Spinal cord (tissue), 10 donors: ENCODE results near the gene SRPRB. TPM values are rescaled to one million over a fixed set of nuclear protein-coding genes. Genes with fewer than 3 reads are reported as not detected.

ENCODE experiments used
- DNase-seq, 6 donors: peaks; one replicate each; pipeline versions ENCODE4 v3.0.0 to v3.0.0-alpha.2; 2013 to 2015; ENCODE audit warnings: low spot score in 6 of 6, low read depth in 4 of 6
- H3K27ac ChIP-seq: one replicate; pipeline ENCODE4 v1.5.1; 2013; ENCODE audit warnings: low read depth, low read length, control low read depth
- H3K27me3 ChIP-seq: one replicate; pipeline ENCODE4 v1.6.1; 2013; ENCODE audit warnings: low read length; ENCODE audit not compliant: control insufficient read depth, insufficient read depth
- H3K36me3 ChIP-seq: one replicate; pipeline ENCODE4 v1.6.1; 2013; ENCODE audit warnings: low read length; ENCODE audit not compliant: control insufficient read depth, insufficient read depth
- H3K4me1 ChIP-seq: one replicate; pipeline ENCODE4 v1.6.1; 2013; ENCODE audit warnings: low read length; ENCODE audit not compliant: control insufficient read depth, insufficient read depth
- H3K4me3 ChIP-seq: one replicate; pipeline ENCODE4 v1.5.1; 2013; ENCODE audit warnings: low read depth, low read length, control low read depth
- H3K9me3 ChIP-seq: one replicate; pipeline ENCODE4 v1.6.1; 2013; ENCODE audit warnings: low read length; ENCODE audit not compliant: control insufficient read depth, insufficient read depth
- WGBS: methylation state at CpG from one replicate; pipeline ENCODE4 v1.1.5; 2013; ENCODE audit warnings: missing lambda C conversion rate; ENCODE audit not compliant: insufficient coverage; 5-methylcytosine and 5-hydroxymethylcytosine counted together
- polyA plus RNA-seq, 2 donors: library from polyadenylated mRNA; unstranded; fragments of 120-200 nt; gene quantifications; one replicate each; pipeline ENCODE4 v1.2.1, GENCODE V29; 2013; ENCODE audit not compliant: insufficient read length in 2 of 2
- total RNA-seq, 2 donors: library from RNA; depleted of rRNA in 1 of 2; stranded (reverse); fragments of 120-200 nt in 1 of 2; fragments of >200 nt in 1 of 2; gene quantifications; one replicate each; pipeline versions ENCODE4 v1.2.3 to v1.2.4, GENCODE V29; 2013 to 2014
- donor health status: healthy.

The SRPRB gene
- total and polyA plus RNA-seq, 4 donors, result 56.1 to 74.6 (median 70.2) TPM

DNA sequence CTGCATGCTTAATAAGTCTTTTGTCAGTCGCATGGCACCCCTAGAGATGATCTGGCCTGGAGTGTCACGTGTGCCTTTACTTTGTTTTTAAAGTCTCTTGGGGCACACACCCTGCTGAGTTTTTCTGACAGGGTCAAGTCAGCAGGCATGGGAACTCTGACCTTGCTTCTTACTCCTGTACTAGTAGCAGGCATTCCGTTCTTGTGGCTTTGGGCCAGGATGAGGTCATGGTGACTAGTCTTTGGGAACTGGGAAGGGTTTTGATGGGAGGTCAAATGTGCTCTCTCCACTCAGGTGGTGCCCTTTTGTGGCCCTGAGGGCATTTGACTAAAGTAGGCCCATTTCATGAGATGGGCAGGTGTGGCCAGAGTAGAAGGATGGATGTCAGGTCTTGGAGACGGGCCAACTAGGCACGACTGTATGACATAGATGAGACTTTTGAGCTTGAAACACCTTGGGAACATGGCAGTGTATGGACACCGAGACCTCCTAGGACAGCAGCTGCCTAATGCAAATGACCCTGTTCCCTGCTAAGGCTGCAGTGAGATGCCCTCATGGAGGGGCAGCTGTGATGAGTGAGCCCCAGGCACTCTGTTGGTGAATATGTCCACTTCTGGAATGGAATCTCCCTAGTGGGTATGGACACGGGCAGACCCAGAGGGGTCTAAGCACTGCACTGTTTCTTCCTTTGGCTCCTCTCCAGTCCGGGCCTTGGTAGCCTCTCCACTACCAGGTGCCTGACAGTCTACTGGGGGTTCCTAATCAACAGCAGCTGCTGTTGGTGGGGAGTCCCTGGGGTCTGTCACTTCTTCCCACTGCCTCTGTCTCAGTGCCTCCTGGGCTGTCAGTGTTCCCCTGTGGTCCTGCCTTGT, 16.4 kb downstream of the SRPRB start:
- Histone ChIP-seq H3K36me3 (peaks cover 44% of the 10 kb centered on the region), H3K9me3 (no peaks in the 10 kb centered on the region), H3K27me3 (no peaks in the 10 kb centered on the region), H3K27ac (no peak overlapping the region), H3K4me3 (no peak overlapping the region), H3K4me1 (no peaks in the 10 kb centered on the region)
- DNase-seq, result peak in 2 of 6 donors; percentile 31 to 44
- WGBS, result 84% methylated on average over 7 of the region's 8 CpGs

DNA sequence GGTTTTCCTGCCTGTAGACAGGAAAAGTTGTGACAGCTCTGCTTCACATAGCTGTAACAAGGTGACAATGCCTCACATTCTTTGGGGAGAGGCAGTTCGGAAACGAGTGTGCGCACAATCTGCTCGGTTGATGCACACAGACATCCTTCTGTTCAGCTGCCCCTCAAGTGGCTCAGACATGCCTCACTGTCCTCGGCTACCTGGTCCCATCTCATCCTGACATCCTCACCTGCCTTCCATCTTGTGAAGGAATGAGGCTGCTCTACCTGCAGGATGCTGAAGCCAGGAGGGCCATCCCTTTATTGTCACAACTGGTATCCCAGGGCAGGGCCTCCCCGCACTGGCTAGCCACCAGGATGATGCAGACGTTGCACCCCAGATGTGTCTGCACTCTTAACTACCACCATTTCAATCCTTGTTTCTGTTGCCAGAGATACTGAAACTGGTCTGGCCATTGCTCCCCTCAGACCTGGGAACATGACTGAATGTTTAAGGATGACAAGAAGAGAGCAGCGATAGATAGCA, 19.4 kb downstream of the SRPRB start:
- Histone ChIP-seq H3K4me3 (no peak overlapping the region), H3K36me3 (peaks cover 57% of the 10 kb centered on the region), H3K4me1 (peaks cover 15% of the 10 kb centered on the region), H3K9me3 (no peaks in the 10 kb centered on the region), H3K27me3 (no peaks in the 10 kb centered on the region), H3K27ac (no peak overlapping the region)
- no peak for DNase-seq
- WGBS, result 79% methylated on average over 8 of the region's 8 CpGs

DNA sequence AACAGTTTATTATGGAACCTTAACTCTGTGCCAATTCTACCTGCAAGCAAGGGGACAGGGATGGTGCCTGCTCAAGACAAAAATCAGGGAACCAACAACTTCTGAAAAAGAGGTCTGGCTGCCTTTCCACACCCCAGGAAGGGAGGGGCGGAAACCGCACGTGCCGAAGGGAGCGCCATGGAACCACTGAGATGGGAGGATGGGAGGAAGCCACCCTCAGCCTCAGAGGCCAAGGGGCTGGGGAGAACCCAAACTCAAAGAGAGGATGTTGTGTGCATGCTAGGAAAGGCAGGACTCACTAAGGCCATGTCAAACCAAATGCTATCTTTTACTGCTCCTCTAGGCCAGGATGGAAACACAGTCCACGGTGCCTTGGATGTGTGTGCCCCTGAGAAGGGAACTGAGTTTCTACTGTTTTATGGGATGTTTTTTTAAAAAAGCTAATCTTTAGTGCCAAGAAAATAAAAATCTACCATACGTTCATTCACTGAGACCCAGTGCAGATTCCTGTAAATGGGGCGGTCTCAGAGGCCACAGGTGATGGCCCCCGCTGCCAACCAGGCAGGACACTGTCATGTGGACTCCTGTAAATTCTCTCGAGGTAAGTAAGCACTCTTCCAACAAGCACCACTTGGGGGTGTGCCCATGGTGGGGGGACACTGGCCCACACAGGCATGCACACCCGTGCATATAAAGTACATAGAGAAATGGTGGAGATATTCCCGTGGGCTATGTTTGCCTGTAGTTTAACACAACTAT, 20.5 kb downstream of the SRPRB start:
- Histone ChIP-seq H3K9me3 (no peaks in the 10 kb centered on the region), H3K36me3 (peaks cover 55% of the 10 kb centered on the region)

DNA sequence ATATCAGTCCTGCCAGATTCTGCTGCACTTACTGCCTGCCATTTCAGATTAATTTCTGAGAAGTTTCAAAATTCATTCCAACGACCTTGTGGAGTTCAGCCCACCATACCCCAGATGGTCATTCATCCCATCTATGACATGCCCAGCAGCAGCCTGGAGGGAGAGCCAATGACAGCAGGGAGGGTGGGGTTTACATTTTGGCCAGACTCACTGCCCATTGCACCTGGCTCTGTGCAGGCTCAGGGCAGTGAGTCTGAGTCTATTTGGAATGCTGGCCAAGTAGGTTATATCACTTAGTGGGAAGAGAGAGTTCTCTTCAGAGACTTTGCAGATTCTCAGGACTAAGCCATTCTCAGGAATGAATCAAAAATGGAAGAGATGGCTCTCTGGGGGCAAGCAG, 21.5 kb downstream of the SRPRB start:
- peaks cover 62% of the 10 kb centered on the region for H3K36me3 ChIP-seq
- no CpG with 5 or more reads among the region's 1 CpG for WGBS
- DNase-seq, result peak in 1 of 6 donors; percentile 28
- H3K4me1 ChIP-seq, result peaks cover 17% of the 10 kb centered on the region
- H3K4me3 ChIP-seq, result no peak overlapping the region
- H3K9me3 ChIP-seq, result no peaks in the 10 kb centered on the region
- H3K27ac ChIP-seq, result no peak overlapping the region
- no peaks in the 10 kb centered on the region for H3K27me3 ChIP-seq

More for the DNA sequence above, 20.5 kb downstream of the SRPRB start:
- WGBS, result no CpG with 5 or more reads among the region's 12 CpGs
- peaks cover 17% of the 10 kb centered on the region for H3K4me1 ChIP-seq
- H3K27me3 ChIP-seq, result no peaks in the 10 kb centered on the region
- no peak for DNase-seq
- no peak overlapping the region for H3K4me3 ChIP-seq
- H3K27ac ChIP-seq, result no peak overlapping the region

DNA sequence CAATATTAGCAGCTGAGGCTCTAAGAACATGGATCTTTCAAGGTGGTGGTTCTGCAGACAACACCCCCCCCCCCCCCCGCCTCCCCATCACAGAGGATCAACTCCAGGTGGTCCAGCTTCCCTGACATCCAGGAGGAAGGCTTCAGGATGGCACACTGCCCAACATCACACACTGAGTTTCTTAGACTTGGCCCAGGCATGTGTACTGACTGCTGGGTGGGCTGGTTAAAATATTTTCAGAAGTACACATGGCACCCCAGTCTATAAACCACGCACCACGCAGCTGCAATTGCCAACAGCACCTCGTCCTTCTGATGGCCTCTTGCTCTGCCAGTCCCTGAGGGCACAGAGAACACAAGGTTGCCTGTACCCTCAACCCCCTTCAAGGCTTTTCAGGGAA, 22.1 kb downstream of the SRPRB start:
- Histone ChIP-seq H3K36me3 (peaks cover 63% of the 10 kb centered on the region), H3K27me3 (no peaks in the 10 kb centered on the region), H3K27ac (no peak overlapping the region), H3K4me3 (no peak overlapping the region), H3K9me3 (no peaks in the 10 kb centered on the region), H3K4me1 (peaks cover 17% of the 10 kb centered on the region)
- peak in 1 of 6 donors; percentile 7 for DNase-seq
- 38% methylated on average over 3 of the region's 4 CpGs for WGBS

DNA sequence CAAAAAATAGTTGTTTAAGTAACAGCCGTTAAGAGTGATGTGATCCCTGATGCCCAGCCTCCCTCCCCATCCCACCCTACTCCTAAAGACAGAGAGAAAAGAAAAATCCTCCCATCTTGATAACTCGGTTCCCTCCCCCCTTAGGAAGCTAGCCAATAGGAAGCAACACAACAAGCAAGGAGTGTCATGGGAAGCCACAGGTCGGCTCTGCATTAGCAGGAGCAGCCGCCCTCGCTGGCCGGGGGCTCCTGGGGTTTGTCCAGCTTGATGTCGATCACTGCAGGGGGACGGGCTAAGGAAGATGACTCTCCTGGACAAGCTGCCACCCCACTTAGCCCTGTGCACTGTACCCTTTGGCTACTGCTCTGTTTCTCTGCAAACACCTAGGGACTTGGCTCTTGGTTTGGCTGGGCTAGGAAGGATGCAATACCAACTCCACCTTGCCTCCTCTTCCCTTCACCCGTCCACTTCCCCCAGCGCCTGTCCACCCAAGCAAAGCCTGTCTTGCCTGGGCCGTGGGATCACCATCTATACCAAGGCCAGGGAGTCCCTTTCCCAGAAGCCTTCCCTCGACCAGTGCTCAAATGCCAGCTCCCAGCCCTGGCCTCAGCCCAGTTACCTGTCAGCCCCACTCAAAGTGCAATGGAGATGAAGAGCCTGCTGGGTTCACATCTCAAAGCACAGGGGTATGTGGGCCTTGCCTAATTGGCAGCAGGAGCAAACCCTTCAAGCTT, 23.1 kb downstream of the SRPRB start:
- Histone ChIP-seq H3K9me3 (no peaks in the 10 kb centered on the region), H3K4me1 (peaks cover 17% of the 10 kb centered on the region), H3K4me3 (no peak overlapping the region), H3K27ac (no peak overlapping the region), H3K36me3 (peaks cover 64% of the 10 kb centered on the region), H3K27me3 (no peaks in the 10 kb centered on the region)
- WGBS, result 79% methylated on average over 11 of the region's 12 CpGs
- DNase-seq, result no peak

DNA sequence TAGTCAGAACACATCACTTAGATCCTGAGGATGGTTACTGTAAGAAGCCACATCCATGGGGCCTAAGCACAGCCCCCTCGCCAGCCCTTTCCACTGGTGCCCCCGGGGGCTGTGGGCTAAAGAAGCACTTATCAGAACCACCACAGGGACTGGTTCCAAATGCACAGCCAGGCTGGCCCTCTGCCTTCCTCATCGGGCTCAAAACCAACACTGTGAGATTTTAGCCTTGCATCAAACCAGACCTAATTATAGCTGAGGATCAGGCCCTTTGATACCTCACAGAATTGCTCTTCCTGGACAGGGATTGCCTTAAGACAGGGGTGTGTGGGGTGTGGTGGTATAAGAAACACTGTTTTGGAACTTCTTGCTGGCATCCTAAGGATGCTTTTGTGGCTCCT, 23.7 kb downstream of the SRPRB start:
- peak in 1 of 6 donors; percentile 50 for DNase-seq
- Histone ChIP-seq H3K36me3 (peaks cover 68% of the 10 kb centered on the region), H3K27me3 (no peaks in the 10 kb centered on the region), H3K4me3 (no peak overlapping the region), H3K27ac (no peak overlapping the region), H3K9me3 (no peaks in the 10 kb centered on the region), H3K4me1 (peaks cover 17% of the 10 kb centered on the region)
- WGBS, result 68% methylated on average over 3 of the region's 3 CpGs

DNA sequence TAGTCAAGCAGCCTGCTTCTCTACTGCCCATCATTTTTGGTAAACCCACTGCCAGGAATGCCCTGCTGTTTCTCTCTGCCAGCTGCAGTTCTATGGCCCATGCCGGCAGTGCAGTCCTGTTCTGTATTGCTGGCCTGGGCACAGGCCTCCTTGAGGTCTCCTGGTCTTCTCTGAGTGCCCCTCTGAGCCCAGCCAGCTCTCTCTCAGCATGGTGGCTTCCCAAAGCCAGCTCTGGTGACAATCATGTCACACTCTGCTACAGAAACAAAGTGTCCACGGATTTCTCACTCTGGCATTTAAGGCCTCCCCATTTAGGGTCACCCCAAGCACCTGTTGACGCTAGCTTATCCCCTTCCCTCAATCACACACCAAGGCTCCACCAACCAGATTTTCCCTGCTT, 24.5 kb downstream of the SRPRB start:
- Histone ChIP-seq H3K9me3 (no peaks in the 10 kb centered on the region), H3K27me3 (no peaks in the 10 kb centered on the region), H3K4me1 (peaks cover 17% of the 10 kb centered on the region), H3K4me3 (no peak overlapping the region), H3K36me3 (peaks cover 74% of the 10 kb centered on the region), H3K27ac (no peak overlapping the region)
- no peak for DNase-seq
- 86% methylated on average over 3 of the region's 3 CpGs for WGBS
